B cell (primary cell): ENCODE measurements around the gene TRIP11. TPM values are rescaled to one million over a fixed set of nuclear protein-coding genes. Genes with fewer than 3 reads are reported as not detected.

Source experiments
- ATAC-seq: fragments of 200-7000 bp; cut with Tn5 transposase; one replicate; pipeline ENCODE4 v1.10.0; 2021; ENCODE audit warnings: low read depth, mild to moderate bottlenecking, moderate number of reproducible peaks, moderate library complexity
- CTCF ChIA-PET: fragments of 350-600 bp; sonication (Branson Sonifier 250); formaldehyde crosslinking; loops from one replicate; lab custom pipeline; 2021; ENCODE audit warnings: antibody characterized with exemption, inconsistent platforms; lab: Charles Lee
- POLR2A ChIA-PET: fragments of 350-600 bp; sonication (Branson Sonifier 250); formaldehyde crosslinking; loops from one replicate; lab custom pipeline; 2021; ENCODE audit warnings: antibody characterized with exemption; lab: Charles Lee
- DNase-seq: peaks from one replicate; pipeline ENCODE4 v3.0.0; 2013
- H2AFZ ChIP-seq: 2 replicates; pipeline ENCODE4 v1.6.1; 2012; ENCODE audit warnings: mild to moderate bottlenecking, low read depth, low read length; ENCODE audit not compliant: insufficient read depth, poor library complexity, severe bottlenecking
- H3K27ac ChIP-seq, 2 donors: 1 replicate in 1 of 2; 2 replicates in 1 of 2; pipeline ENCODE4 v1.5.1; 2012 to 2013; ENCODE audit warnings: low read length in 2 of 2, mild to moderate bottlenecking in 2 of 2, moderate library complexity in 1 of 2
- H3K27me3 ChIP-seq, 4 experiments: fragments of 200-600 bp in 1 of 4; sonication (generic) in 1 of 4; replicated peaks in 1 of 4; 1 replicate in 2 of 4; 2 replicates in 2 of 4; pipeline versions ENCODE4 v1.6.1 to v1.7.0; 2013 to 2016; ENCODE audit warnings: low read length in 3 of 4, mild to moderate bottlenecking in 2 of 4, mixed read lengths in 1 of 4, moderate library complexity in 1 of 4; ENCODE audit not compliant: insufficient read depth in 4 of 4, control insufficient read depth in 3 of 4; ENCODE audit errors: control extremely low read depth in 1 of 4
- H3K36me3 ChIP-seq, 2 experiments: replicated peaks in 1 of 2; 1 replicate in 1 of 2; 2 replicates in 1 of 2; pipeline versions ENCODE4 v1.6.1 to v1.7.1; 2013; ENCODE audit warnings: low read length in 1 of 2; ENCODE audit not compliant: insufficient read depth in 2 of 2, control insufficient read depth in 1 of 2; ENCODE audit errors: control extremely low read depth in 1 of 2, extremely low read depth in 1 of 2
- H3K4me1 ChIP-seq, 2 donors: fragments of 200-600 bp in 1 of 2; sonication (generic) in 1 of 2; 1 replicate in 1 of 2; 2 replicates in 1 of 2; pipeline versions ENCODE4 v1.5.1 to v1.6.1; 2013 to 2017; ENCODE audit warnings: low read length in 2 of 2; ENCODE audit not compliant: control insufficient read depth in 2 of 2, insufficient read depth in 2 of 2
- H3K4me2 ChIP-seq: replicated peaks from 2 replicates; pipeline ENCODE3; 2012; ENCODE audit warnings: mild to moderate bottlenecking, low read depth, low read length; ENCODE audit not compliant: poor library complexity, severe bottlenecking
- H3K4me3 ChIP-seq, 5 experiments: fragments of 200-600 bp in 1 of 5; sonication (generic) in 1 of 5; 1 replicate in 3 of 5; 2 replicates in 2 of 5; pipeline versions ENCODE4 v1.5.1 to v1.7.0; 2011 to 2016; ENCODE audit warnings: low read length in 4 of 5, mild to moderate bottlenecking in 4 of 5, low read depth in 2 of 5, control low read depth in 1 of 5, moderate library complexity in 1 of 5; ENCODE audit not compliant: insufficient read depth in 1 of 5; ENCODE audit errors: control extremely low read depth in 1 of 5, extremely low read depth in 1 of 5
- H3K79me2 ChIP-seq: fragments of 200-600 bp; sonication (generic); one replicate; pipeline ENCODE4 v1.6.0; 2016; ENCODE audit warnings: low read length; ENCODE audit not compliant: control insufficient read depth, insufficient read depth
- H3K9ac ChIP-seq: fragments of 200-600 bp; sonication (generic); 2 replicates; pipeline ENCODE4 v1.6.1; 2017; ENCODE audit warnings: mild to moderate bottlenecking, low read length, moderate library complexity
- H3K9me3 ChIP-seq, 3 donors: one replicate each; pipeline versions ENCODE4 v1.6.1 to v1.7.1; 2013; ENCODE audit warnings: low read length in 2 of 3; ENCODE audit not compliant: control insufficient read depth in 2 of 3, insufficient read depth in 1 of 3; ENCODE audit errors: control extremely low read depth in 1 of 3
- H4K20me1 ChIP-seq: 2 replicates; pipeline ENCODE4 v1.6.0; 2012; ENCODE audit warnings: mild to moderate bottlenecking, low read length; ENCODE audit not compliant: insufficient read depth, control insufficient read depth, poor library complexity, severe bottlenecking
- H3K27ac Mint-ChIP-seq: one replicate; pipeline ENCODE4 v1.8.0; 2021; ENCODE audit warnings: mixed read lengths
- H3K27me3 Mint-ChIP-seq: one replicate; pipeline ENCODE4 v1.8.0; 2021; ENCODE audit warnings: mixed read lengths
- H3K4me1 Mint-ChIP-seq: one replicate; pipeline ENCODE4 v1.8.0; 2021; ENCODE audit warnings: mixed read lengths
- H3K4me3 Mint-ChIP-seq: one replicate; pipeline ENCODE4 v1.8.0; 2021; ENCODE audit warnings: mixed read lengths
- H3K9me3 Mint-ChIP-seq: one replicate; pipeline ENCODE4 v1.8.0; 2022; ENCODE audit warnings: mixed read lengths; ENCODE audit not compliant: insufficient read depth
- CTCF ChIP-seq: fragments of 200-600 bp; IDR thresholded peaks from one replicate; pipeline ENCODE4 v1.8.0; 2022; ENCODE audit warnings: antibody characterized with exemption, mild to moderate bottlenecking
- EZH2 ChIP-seq: IDR thresholded peaks from 2 replicates; pipeline ENCODE4 v1.6.1; 2012; ENCODE audit warnings: borderline replicate concordance, low read depth, mild to moderate bottlenecking, moderate library complexity, low read length; ENCODE audit not compliant: insufficient read depth, poor library complexity, severe bottlenecking
- WGBS: methylation state at CpG from one replicate; pipeline ENCODE4 v1.1.5; 2013; ENCODE audit warnings: missing lambda C conversion rate; ENCODE audit not compliant: insufficient coverage; 5-methylcytosine and 5-hydroxymethylcytosine counted together
- intact Hi-C: fragments of 100-400 bp; cut with micrococcal nuclease; formaldehyde crosslinking; loops from one replicate; pipeline ENCODE4 v1.10.0; 2022
- polyA plus RNA-seq: library from polyadenylated mRNA; depleted of rRNA; stranded (reverse); fragments of >200 nt; gene quantifications from 2 replicates; pipeline ENCODE4 v1.2.3, GENCODE V29; 2012
- total RNA-seq, 2 donors: library from RNA; stranded (reverse); fragments of 120-200 nt in 1 of 2; gene quantifications; 1 replicate in 1 of 2; 2 replicates in 1 of 2; pipeline versions ENCODE4 v1.2.3 to v1.2.4, GENCODE V29; 2013 to 2022

Gene TRIP11
- total and polyA plus RNA-seq, 2 donors (not counting 1 experiment from before 2014, with no cell fraction given): 6.4 to 62.2 TPM

DNA sequence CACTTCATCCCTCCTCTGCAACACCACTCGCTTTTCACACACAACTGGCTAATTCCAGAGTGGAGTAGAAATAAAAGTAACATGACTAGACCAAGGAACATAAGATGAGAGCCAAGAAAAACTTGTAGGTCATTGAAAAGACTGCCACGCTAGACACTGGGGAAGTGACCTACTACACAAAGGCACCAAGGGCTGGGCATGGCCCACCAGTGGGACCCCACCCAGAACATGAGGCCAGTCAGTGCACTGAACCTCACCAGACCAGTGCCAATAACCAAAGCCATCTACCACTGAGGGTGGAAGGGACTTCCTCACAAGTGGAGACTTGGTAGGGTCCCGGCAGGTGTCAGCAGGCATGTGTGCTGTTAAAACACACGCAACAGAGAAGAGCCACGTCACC is 112.1 kb downstream of the TRIP11 start:
- H3K27me3 Mint-ChIP-seq: peaks cover 9% of the 10 kb centered on the region
- Histone ChIP-seq H3K27ac (no peak overlapping the region), H4K20me1 (no peaks in the 10 kb centered on the region), H3K27me3 (no peaks in the 10 kb centered on the region), H3K4me1 (no peaks in the 10 kb centered on the region), H3K4me2 (no peak overlapping the region), H3K79me2 (no peaks in the 10 kb centered on the region), H3K4me3 (no peak overlapping the region), H3K9ac (no peak overlapping the region), H2AFZ (no peak overlapping the region), H3K36me3 (no peaks in the 10 kb centered on the region), H3K9me3 (no peaks in the 10 kb centered on the region)
- no peak for TF ChIP-seq CTCF
- no peak for TF ChIP-seq EZH2
- no peaks in the 10 kb centered on the region for H3K9me3 Mint-ChIP-seq
- 98% methylated on average over 4 of the region's 5 CpGs for WGBS
- intact Hi-C loops: no loop called here
- ChIA-PET POLR2A (no interaction called here), CTCF (no interaction called here)
- H3K4me1 Mint-ChIP-seq: no peaks in the 10 kb centered on the region
- DNase-seq (no peak), ATAC-seq (no peak)
- H3K4me3 Mint-ChIP-seq: no peak overlapping the region
- H3K27ac Mint-ChIP-seq: no peak overlapping the region

GRCh38 chr14:91927191-91927590 is 112.7 kb downstream of the TRIP11 start:
- H3K4me1 Mint-ChIP-seq: no peaks in the 10 kb centered on the region
- no peaks in the 10 kb centered on the region for H3K36me3 ChIP-seq
- ChIA-PET CTCF (no interaction called here), POLR2A (no interaction called here)
- no peaks in the 10 kb centered on the region for H4K20me1 ChIP-seq
- peaks cover 9% of the 10 kb centered on the region for H3K27me3 Mint-ChIP-seq
- H3K4me3 Mint-ChIP-seq: no peak overlapping the region
- no peaks in the 10 kb centered on the region for H3K9me3 Mint-ChIP-seq
- TF ChIP-seq EZH2: no peak
- TF ChIP-seq CTCF: no peak
- H3K4me1 ChIP-seq: no peaks in the 10 kb centered on the region
- no peak overlapping the region for H3K4me3 ChIP-seq
- ATAC-seq (no peak), DNase-seq (no peak)
- H3K27me3 ChIP-seq: no peaks in the 10 kb centered on the region
- no peak overlapping the region for H3K4me2 ChIP-seq
- no peak overlapping the region for H3K27ac ChIP-seq
- no peaks in the 10 kb centered on the region for H3K79me2 ChIP-seq
- intact Hi-C loops: no loop called here
- no CpG with 5 or more reads among the region's 3 CpGs for WGBS
- H3K27ac Mint-ChIP-seq: no peak overlapping the region
- H3K9me3 ChIP-seq: no peaks in the 10 kb centered on the region
- H3K9ac ChIP-seq: no peak overlapping the region
- H2AFZ ChIP-seq: no peak overlapping the region
